GM15510 (cell line): ENCODE results near the gene NELL1.

Source experiments
- POLR2A ChIP-seq: IDR thresholded peaks from 3 replicates; pipeline ENCODE4 v1.6.1; 2011; ENCODE audit warnings: borderline replicate concordance; ENCODE audit not compliant: insufficient read length; ENCODE audit errors: extremely low read depth

Gene NELL1

DNA sequence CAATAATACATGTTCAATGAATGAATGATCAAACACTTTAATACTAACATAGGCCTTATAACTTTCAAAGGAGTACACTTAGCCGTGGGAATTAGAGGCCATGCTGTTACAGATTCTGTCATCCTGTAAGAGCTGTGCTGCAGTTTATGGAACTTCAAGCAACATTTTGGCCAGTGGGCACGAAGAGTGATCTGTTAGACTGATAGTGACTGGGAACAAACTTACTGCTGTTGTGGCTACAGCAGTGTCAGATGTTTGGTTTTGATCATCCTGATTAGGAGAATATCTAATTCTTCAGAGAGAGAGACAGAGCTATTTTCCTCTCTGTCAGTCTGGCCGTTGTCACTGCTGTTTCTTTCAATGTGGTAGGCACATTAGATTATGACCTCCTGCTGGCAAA lies 348.9 kb downstream of the NELL1 start:
- TF ChIP-seq POLR2A, result no peak

GRCh38 chr11:21026685-21027084 lies 357.3 kb downstream of the NELL1 start:
- no peak for TF ChIP-seq POLR2A

- TF ChIP-seq POLR2A, result no peak
Observed at GRCh38 chr11:21037850-21038249, 368.5 kb downstream of the NELL1 start.

DNA sequence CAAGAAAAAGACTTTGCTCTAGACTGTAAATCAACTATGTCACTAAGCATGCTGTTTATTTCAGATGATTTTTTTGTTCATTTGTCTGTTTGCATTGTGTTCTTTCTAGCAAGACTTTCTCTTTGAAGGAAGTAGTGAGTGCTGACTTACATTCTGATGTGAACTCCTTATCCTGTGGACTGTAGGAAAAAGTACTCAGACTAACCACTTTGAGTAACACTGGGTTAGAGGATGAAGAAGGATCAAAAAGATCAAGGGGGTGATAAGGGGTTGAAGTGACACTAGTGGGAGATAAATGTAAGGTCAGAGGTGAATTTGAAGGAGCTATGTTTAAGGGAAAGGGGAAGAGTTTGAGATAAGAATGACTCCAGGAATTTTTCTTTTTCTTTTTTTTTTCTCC lies 369.4 kb downstream of the NELL1 start:
- no peak for TF ChIP-seq POLR2A

DNA sequence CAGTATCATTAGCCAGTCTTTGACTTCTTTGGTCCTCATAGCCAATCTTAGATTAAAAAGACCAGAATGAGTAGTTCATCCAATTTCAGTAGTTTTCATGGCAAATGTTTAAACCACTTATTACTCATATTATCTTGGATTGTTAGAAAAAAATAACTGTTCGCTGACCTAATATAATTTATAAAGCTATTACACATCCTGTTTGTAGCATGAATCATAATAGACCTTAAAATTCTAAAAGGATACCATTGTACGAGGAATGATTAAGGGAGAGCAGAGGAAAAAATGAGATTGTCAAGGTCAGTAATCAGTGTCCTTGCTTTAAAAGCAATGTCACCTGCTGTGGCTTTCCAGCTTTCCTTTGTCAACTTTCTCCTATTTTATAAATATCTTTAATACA lies 371.2 kb downstream of the NELL1 start:
- no peak for TF ChIP-seq POLR2A

GRCh38 chr11:21048626-21049025 lies 379.2 kb downstream of the NELL1 start:
- no peak for TF ChIP-seq POLR2A

- no peak for TF ChIP-seq POLR2A
Observed at GRCh38 chr11:21053466-21053865, 384.1 kb downstream of the NELL1 start.

- no peak for TF ChIP-seq POLR2A
Observed at GRCh38 chr11:21056644-21057043, 387.3 kb downstream of the NELL1 start.

- TF ChIP-seq POLR2A, result no peak
Observed at GRCh38 chr11:21059879-21060278, 390.5 kb downstream of the NELL1 start.

- TF ChIP-seq POLR2A, result no peak
Observed at GRCh38 chr11:21066030-21066429, 396.6 kb downstream of the NELL1 start.

DNA sequence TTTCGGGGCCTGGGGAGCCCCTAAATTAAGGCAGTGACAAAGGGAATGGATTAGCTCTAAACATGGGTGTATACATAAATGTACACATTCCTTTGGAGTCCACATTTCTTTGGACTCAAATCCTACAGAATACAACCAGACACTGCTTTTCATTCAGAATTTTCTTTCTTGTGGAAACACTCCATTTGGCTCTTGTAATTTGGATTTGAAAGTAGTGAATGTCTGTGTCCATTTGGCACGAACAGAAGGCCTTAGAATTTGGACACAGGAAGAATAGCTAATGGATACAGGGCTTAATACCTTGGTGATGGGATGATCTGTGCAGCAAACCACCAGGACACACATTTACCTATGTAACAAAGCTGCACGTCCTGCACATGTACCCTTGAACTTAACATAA lies 399.5 kb downstream of the NELL1 start:
- TF ChIP-seq POLR2A, result no peak

GRCh38 chr11:21069909-21070308 lies 400.5 kb downstream of the NELL1 start:
- no peak for TF ChIP-seq POLR2A

DNA sequence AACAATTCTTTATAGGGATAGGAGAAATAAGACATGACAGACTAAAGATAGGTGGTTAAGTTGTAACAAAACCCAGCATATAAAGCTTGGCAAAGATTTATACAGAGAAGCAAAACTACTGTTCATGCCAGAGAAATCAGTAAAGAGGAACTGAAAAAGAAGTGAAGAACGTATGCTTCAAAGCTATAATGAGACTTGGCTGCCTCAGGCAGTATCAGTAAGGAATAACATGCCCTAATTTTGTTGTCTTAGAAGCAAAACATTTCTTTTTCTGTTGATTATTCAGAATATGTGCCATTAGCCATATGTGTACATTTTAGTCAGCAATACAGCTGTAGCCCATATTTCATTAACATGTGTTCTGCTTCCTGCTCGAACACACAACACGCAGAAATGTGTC lies 403.2 kb downstream of the NELL1 start:
- TF ChIP-seq POLR2A, result no peak

- no peak for TF ChIP-seq POLR2A
Observed at GRCh38 chr11:21082853-21083252, 413.5 kb downstream of the NELL1 start.

- no peak for TF ChIP-seq POLR2A
Observed at GRCh38 chr11:21088930-21089329, 419.5 kb downstream of the NELL1 start.

GRCh38 chr11:21104641-21105040 lies 435.3 kb downstream of the NELL1 start:
- no peak for TF ChIP-seq POLR2A

GRCh38 chr11:21105196-21105917 lies 436.0 kb downstream of the NELL1 start:
- no peak for TF ChIP-seq POLR2A
